Fibroblast of pulmonary artery (primary cell): ENCODE measurements around the gene LIPM.

Experiments used
- DNase-seq: peaks from one replicate; pipeline ENCODE4 v3.0.0-alpha.2; 2010; ENCODE audit warnings: low read depth
- H3K4me3 ChIP-seq: replicated peaks from 2 replicates; pipeline ENCODE4 v1.5.1; 2011; ENCODE audit warnings: low read depth, mild to moderate bottlenecking, control low read depth, low read length, moderate library complexity
- TF ChIP-seq, protein P1 (sequence below): IDR thresholded peaks from 2 replicates; pipeline ENCODE4 v1.5.1; 2011; ENCODE audit warnings: mild to moderate bottlenecking, control low read depth, low read length, inconsistent platforms; ENCODE audit errors: missing control alignments

LIPM gene

DNA sequence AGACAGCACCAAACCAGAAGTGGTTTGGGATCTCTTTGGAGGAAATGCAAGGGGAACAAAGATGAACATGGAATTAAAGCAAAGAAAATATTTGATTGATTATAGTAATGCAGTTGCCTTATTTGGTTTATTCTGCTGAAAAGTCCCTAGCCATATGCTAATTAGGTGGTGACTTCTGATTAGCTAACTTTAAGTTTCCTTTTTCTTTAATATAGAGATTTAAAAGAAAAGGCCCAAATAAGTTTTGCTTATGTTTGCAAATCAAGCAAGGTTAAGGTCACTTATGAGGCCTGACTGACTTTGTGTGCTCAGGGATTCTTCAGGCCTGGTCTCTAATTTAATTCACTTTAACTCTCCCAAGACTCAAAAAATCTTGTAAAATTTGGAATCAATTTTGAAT lies 55.3 kb downstream of the LIPM start:
- TF ChIP-seq, protein P1, sequence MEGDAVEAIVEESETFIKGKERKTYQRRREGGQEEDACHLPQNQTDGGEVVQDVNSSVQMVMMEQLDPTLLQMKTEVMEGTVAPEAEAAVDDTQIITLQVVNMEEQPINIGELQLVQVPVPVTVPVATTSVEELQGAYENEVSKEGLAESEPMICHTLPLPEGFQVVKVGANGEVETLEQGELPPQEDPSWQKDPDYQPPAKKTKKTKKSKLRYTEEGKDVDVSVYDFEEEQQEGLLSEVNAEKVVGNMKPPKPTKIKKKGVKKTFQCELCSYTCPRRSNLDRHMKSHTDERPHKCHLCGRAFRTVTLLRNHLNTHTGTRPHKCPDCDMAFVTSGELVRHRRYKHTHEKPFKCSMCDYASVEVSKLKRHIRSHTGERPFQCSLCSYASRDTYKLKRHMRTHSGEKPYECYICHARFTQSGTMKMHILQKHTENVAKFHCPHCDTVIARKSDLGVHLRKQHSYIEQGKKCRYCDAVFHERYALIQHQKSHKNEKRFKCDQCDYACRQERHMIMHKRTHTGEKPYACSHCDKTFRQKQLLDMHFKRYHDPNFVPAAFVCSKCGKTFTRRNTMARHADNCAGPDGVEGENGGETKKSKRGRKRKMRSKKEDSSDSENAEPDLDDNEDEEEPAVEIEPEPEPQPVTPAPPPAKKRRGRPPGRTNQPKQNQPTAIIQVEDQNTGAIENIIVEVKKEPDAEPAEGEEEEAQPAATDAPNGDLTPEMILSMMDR, result no peak
- no peak for DNase-seq

DNA sequence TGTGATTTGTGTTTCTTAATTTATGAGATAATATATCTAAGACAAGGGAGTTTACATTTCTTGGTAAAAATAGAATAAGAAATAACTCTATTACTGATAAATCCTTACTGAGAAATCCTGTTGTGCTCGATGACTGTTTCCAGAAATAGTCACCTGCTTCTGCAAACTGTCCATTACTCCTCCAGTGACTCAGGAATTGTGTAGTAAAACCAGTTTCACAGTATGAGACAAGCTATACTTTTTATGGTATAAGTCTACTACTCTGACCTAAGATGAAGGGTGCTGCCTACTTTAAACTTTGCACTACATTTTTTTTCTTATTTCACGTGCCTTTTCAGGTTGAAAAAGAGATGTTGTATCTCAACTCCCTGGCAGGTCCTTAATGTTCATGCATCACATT lies 56.0 kb downstream of the LIPM start:
- no peak for DNase-seq
- TF ChIP-seq, protein P1, result no peak

More for the DNA sequence above, 55.3 kb downstream of the LIPM start:
- no peak overlapping the region for H3K4me3 ChIP-seq

GRCh38 chr10:88861036-88861435 lies 58.5 kb downstream of the LIPM start:
- TF ChIP-seq, protein P1, result no peak
- DNase-seq, result no peak
- no peak overlapping the region for H3K4me3 ChIP-seq

More for the DNA sequence above, 56.0 kb downstream of the LIPM start:
- H3K4me3 ChIP-seq, result no peak overlapping the region

DNA sequence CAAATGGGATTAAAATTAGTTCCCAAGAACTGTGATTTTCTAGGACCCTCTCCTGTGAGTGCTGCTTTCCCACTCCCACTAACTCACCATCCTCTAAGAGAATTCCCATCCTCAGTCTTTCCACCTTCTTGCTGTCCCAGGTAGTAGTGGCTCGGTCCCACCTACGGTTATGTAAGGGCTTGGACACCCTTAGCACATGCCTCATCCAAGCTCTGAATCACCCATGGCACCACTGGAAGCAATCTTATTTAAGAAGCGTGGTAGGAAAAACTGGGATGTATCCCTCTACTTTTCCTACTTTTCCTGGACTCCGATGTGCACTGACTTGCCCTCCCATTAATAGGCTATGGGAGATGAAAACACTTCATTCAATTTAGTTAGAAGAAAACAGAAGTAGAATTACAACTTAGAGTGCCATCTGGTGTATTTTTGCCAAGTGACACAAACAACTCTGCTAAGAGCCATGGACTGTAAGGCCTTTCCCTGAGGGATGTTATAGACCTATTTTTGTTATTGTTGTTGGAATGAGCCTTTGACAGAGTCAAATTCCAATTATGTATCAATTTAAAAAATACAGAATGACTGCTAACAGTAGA lies 62.8 kb downstream of the LIPM start:
- TF ChIP-seq, protein P1, result peak; percentile 20
- DNase-seq, result peak; percentile 45
- H3K4me3 ChIP-seq, result no peak overlapping the region

DNA sequence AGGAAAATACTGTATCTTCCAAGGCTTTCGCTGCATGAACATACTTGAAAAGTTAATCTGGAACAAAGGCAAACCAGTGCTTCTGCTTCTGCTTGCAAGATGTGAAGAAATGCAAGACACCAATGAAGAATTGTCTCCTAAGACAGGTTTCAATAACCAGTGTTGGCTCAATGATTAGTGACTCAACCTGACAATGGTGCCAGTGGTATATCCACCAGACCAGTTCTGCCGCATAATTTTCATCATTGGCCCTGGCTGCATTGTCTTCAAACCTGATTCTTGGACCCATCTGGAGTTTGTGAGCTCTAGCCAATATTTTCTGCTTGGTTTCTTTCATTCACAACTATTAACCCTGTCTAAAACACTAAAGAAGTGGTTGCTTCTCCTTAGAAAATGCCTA lies 63.9 kb downstream of the LIPM start:
- TF ChIP-seq, protein P1, result no peak
- no peak for DNase-seq

DNA sequence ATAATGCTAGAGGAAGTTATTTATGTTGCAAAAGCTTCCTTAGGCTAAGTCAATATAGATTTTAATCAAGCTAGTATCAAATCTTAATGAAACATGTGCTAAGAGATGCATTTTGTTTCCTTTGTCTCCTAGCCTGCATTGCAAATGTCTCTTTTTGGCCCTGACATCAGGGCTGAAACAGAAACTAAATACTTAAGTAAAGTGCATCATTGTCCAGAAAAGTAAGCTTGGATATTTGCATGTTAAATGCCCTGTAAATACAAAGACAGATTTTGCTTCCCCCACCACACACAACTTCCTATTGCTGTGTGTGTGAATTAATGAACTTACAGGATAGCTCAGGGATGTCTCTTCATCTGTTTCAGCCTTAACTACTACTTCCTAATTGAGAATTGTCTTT lies 67.6 kb downstream of the LIPM start:
- TF ChIP-seq, protein P1, result no peak
- no peak overlapping the region for H3K4me3 ChIP-seq
- DNase-seq, result no peak

More for the DNA sequence above, 63.9 kb downstream of the LIPM start:
- H3K4me3 ChIP-seq, result no peak overlapping the region
